ENCODE data around the gene TNRC6C.

- TF ChIP-seq EZH2 (IDR thresholded peaks at IDR 0.05; ENCODE audit: borderline replicate concordance, low read depth, low read length, severe bottlenecking) = no peak
- TF ChIP-seq, protein P1, sequence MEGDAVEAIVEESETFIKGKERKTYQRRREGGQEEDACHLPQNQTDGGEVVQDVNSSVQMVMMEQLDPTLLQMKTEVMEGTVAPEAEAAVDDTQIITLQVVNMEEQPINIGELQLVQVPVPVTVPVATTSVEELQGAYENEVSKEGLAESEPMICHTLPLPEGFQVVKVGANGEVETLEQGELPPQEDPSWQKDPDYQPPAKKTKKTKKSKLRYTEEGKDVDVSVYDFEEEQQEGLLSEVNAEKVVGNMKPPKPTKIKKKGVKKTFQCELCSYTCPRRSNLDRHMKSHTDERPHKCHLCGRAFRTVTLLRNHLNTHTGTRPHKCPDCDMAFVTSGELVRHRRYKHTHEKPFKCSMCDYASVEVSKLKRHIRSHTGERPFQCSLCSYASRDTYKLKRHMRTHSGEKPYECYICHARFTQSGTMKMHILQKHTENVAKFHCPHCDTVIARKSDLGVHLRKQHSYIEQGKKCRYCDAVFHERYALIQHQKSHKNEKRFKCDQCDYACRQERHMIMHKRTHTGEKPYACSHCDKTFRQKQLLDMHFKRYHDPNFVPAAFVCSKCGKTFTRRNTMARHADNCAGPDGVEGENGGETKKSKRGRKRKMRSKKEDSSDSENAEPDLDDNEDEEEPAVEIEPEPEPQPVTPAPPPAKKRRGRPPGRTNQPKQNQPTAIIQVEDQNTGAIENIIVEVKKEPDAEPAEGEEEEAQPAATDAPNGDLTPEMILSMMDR (IDR thresholded peaks at IDR 0.05; ENCODE audit: borderline replicate concordance, extremely low read depth, low read length, poor library complexity, severe bottlenecking) = no peak
Measured at GRCh38 chr17:78103311-78103710, 144.8 kb downstream of the TNRC6C start.
